Body of pancreas (tissue), 4 donors: ENCODE measurements around the gene GUCY2C.

ENCODE experiments used
- POLR2A ChIP-seq, 3 donors: fragments of 450-650 bp; IDR thresholded peaks; one replicate each; pipeline ENCODE4 v1.6.1; 2016; ENCODE audit warnings: antibody characterized with exemption in 3 of 3, mild to moderate bottlenecking in 2 of 3
- TF ChIP-seq, protein P1 (sequence below), 7 experiments: fragments of 450-650 bp in 4 of 7; fragments of 200-600 bp in 3 of 7; sonication (generic) in 3 of 7; IDR thresholded peaks; one replicate each; pipeline ENCODE4 v1.5.1; 2016 to 2019; ENCODE audit warnings: antibody characterized with exemption in 7 of 7

DNA sequence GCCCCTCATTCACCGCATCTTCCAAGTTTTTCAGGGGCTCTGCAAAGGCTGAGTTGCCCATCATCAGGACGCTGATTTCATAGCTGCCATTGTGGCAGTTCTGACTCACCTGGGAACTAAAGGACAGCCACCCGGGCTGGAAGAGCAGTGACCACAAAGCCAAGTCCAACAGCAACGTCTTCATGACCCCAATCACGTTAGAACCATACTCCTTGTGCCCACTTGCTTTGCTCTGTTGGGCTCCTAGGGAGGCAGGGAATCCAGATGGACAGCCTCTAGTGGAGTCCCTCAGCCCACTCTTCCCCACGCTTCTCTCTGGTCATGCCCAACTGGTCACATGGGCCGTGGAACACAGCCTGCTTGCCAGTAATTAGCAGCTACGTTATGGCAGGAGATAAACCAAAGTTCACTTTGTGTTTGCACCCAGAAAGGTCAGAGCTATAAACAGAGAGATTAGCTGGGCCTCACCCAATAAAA is at the start of gene GUCY2C:
- TF ChIP-seq, protein P1, sequence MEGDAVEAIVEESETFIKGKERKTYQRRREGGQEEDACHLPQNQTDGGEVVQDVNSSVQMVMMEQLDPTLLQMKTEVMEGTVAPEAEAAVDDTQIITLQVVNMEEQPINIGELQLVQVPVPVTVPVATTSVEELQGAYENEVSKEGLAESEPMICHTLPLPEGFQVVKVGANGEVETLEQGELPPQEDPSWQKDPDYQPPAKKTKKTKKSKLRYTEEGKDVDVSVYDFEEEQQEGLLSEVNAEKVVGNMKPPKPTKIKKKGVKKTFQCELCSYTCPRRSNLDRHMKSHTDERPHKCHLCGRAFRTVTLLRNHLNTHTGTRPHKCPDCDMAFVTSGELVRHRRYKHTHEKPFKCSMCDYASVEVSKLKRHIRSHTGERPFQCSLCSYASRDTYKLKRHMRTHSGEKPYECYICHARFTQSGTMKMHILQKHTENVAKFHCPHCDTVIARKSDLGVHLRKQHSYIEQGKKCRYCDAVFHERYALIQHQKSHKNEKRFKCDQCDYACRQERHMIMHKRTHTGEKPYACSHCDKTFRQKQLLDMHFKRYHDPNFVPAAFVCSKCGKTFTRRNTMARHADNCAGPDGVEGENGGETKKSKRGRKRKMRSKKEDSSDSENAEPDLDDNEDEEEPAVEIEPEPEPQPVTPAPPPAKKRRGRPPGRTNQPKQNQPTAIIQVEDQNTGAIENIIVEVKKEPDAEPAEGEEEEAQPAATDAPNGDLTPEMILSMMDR (IDR thresholded peaks at IDR 0.05) = no peak
- no peak for TF ChIP-seq POLR2A (IDR thresholded peaks at IDR 0.05)
